Measurements from ENCODE around the gene TSHR.
A peak's percentile ranks its signal among the peaks of the same experiment; 100 is the strongest.
"Not testable (repeated sequence)": the region's sequence is repeated elsewhere in the genome, so short reads cannot be mapped to it uniquely, and the experiment has no call there.

TSHR gene

GRCh38 chr14:80955416-80955941 is at the start of gene TSHR:
TSS of gene TSHR (plus strand) at chr14:80955621. CDS start at chr14:80955681, 60 bp downstream.
- no peak for DNase-seq (ENCODE audit: low read depth)

GRCh38 chr14:80906336-80906735 is 49.1 kb upstream of the TSHR start:
- DNase-seq (ENCODE audit: low read depth), result no peak

- no peak for DNase-seq (ENCODE audit: low read depth)
Measured at GRCh38 chr14:80906946-80907345, 48.5 kb upstream of the TSHR start.

- not testable (repeated sequence) for DNase-seq (ENCODE audit: low read depth)
Measured at GRCh38 chr14:80912013-80912412, 43.4 kb upstream of the TSHR start.

GRCh38 chr14:80919622-80920021 is 35.8 kb upstream of the TSHR start:
- no peak for DNase-seq (ENCODE audit: low read depth)

- no peak for DNase-seq (ENCODE audit: low read depth)
Measured at GRCh38 chr14:80923368-80923767, 32.1 kb upstream of the TSHR start.

- DNase-seq (ENCODE audit: low read depth), result no peak
Measured at GRCh38 chr14:80924365-80925103, 30.9 kb upstream of the TSHR start.

- DNase-seq (ENCODE audit: low read depth), result peak; percentile 90
Measured at GRCh38 chr14:80926397-80927082, 28.9 kb upstream of the TSHR start.

GRCh38 chr14:80927083-80927989 is 28.1 kb upstream of the TSHR start:
- no peak for DNase-seq (ENCODE audit: low read depth)

- no peak for DNase-seq (ENCODE audit: low read depth)
Measured at GRCh38 chr14:80930095-80930494, 25.3 kb upstream of the TSHR start.

GRCh38 chr14:80930836-80931389 is 24.5 kb upstream of the TSHR start:
- peak; percentile 95 for DNase-seq (ENCODE audit: low read depth)

GRCh38 chr14:80933282-80933681 is 22.1 kb upstream of the TSHR start:
- DNase-seq (ENCODE audit: low read depth), result no peak

GRCh38 chr14:80933686-80934085 is 21.7 kb upstream of the TSHR start:
- no peak for DNase-seq (ENCODE audit: low read depth)

GRCh38 chr14:80940146-80940545 is 15.3 kb upstream of the TSHR start:
- no peak for DNase-seq (ENCODE audit: low read depth)

- peak; percentile 98 for DNase-seq (ENCODE audit: low read depth)
Measured at GRCh38 chr14:80941241-80942185, 13.9 kb upstream of the TSHR start, which contains the start of gene CEP128. TSS of gene CEP128 (minus strand) at chr14:80941738.

- DNase-seq (ENCODE audit: low read depth), result no peak
Measured at GRCh38 chr14:80942191-80942600, 13.2 kb upstream of the TSHR start.

GRCh38 chr14:80944861-80945617 is 10.4 kb upstream of the TSHR start:
- no peak for DNase-seq (ENCODE audit: low read depth)

- no peak for DNase-seq (ENCODE audit: low read depth)
Measured at GRCh38 chr14:80946187-80946586, 9.2 kb upstream of the TSHR start.

GRCh38 chr14:80946797-80947196 is 8.6 kb upstream of the TSHR start:
- DNase-seq (ENCODE audit: low read depth), result no peak

GRCh38 chr14:80948291-80948690 is 7.1 kb upstream of the TSHR start:
- no peak for DNase-seq (ENCODE audit: low read depth)
